Measurements from ENCODE around the gene PDZRN4. TPM values are rescaled to one million over a fixed set of nuclear protein-coding genes. Genes with fewer than 3 reads are reported as not detected.

PDZRN4 gene
- total and polyA plus RNA-seq, 9 donors: 1.5 to 11.0 (median 4.1) TPM

- TF ChIP-seq CTCF (IDR thresholded peaks at IDR 0.05) (no peak), POLR2A (IDR thresholded peaks at IDR 0.05) (no peak), EP300 (IDR thresholded peaks at IDR 0.05) (no peak)
- H3K4me1 ChIP-seq (ENCODE audit: insufficient read depth): no peaks in the 10 kb centered on the region
- H3K36me3 ChIP-seq: no peaks in the 10 kb centered on the region
- H3K27ac ChIP-seq: no peak overlapping the region
- H3K9me3 ChIP-seq: no peaks in the 10 kb centered on the region
- no peaks in the 10 kb centered on the region for H3K27me3 ChIP-seq
- H3K4me3 ChIP-seq: no peak overlapping the region
- intact Hi-C loops (cut with DNase I): no loop called here
- no peak for DNase-seq
These were observed 151.7 kb downstream of the PDZRN4 start for GRCh38 chr12:41339784-41340183.

- H3K4me1 ChIP-seq (ENCODE audit: insufficient read depth): no peaks in the 10 kb centered on the region
- TF ChIP-seq CTCF (IDR thresholded peaks at IDR 0.05) (no peak), EP300 (IDR thresholded peaks at IDR 0.05) (no peak), POLR2A (IDR thresholded peaks at IDR 0.05) (no peak)
- H3K36me3 ChIP-seq: no peaks in the 10 kb centered on the region
- H3K27ac ChIP-seq: no peak overlapping the region
- intact Hi-C loops (cut with DNase I): no loop called here
- H3K4me3 ChIP-seq: no peak overlapping the region
- no peak for DNase-seq
- no peaks in the 10 kb centered on the region for H3K9me3 ChIP-seq
- H3K27me3 ChIP-seq: no peaks in the 10 kb centered on the region
- 29 to 36% (median 35%) methylated on average over 8 of the region's 8 CpGs for WGBS, 3 donors
These were observed 156.8 kb downstream of the PDZRN4 start for GRCh38 chr12:41344776-41345470.

GRCh38 chr12:41348198-41348597 is 160.1 kb downstream of the PDZRN4 start:
- no peaks in the 10 kb centered on the region for H3K9me3 ChIP-seq
- no peak for TF ChIP-seq EP300 (IDR thresholded peaks at IDR 0.05)
- no peaks in the 10 kb centered on the region for H3K27me3 ChIP-seq
- no peak overlapping the region for H3K27ac ChIP-seq
- DNase-seq: no peak
- H3K4me1 ChIP-seq (ENCODE audit: insufficient read depth): no peaks in the 10 kb centered on the region
- H3K4me3 ChIP-seq: no peak overlapping the region
- WGBS, 3 donors: 89 to 94% (median 91%) methylated on average over 1 of the region's 1 CpG
- intact Hi-C loops (cut with DNase I): no loop called here
- no peaks in the 10 kb centered on the region for H3K36me3 ChIP-seq

GRCh38 chr12:41356181-41356580 is 168.1 kb downstream of the PDZRN4 start:
- DNase-seq: no peak
- intact Hi-C loops (cut with DNase I): no loop called here
- H3K4me3 ChIP-seq: no peak overlapping the region
- no peaks in the 10 kb centered on the region for H3K4me1 ChIP-seq (ENCODE audit: insufficient read depth)
- no peak overlapping the region for H3K27ac ChIP-seq
- no peaks in the 10 kb centered on the region for H3K9me3 ChIP-seq
- TF ChIP-seq EP300 (IDR thresholded peaks at IDR 0.05) (no peak), CTCF (IDR thresholded peaks at IDR 0.05) (no peak), POLR2A (IDR thresholded peaks at IDR 0.05) (no peak)
- no peaks in the 10 kb centered on the region for H3K36me3 ChIP-seq
- H3K27me3 ChIP-seq: no peaks in the 10 kb centered on the region

GRCh38 chr12:41361738-41362137 is 173.6 kb downstream of the PDZRN4 start:
- 81 to 87% (median 82%) methylated on average over 7 of the region's 7 CpGs for WGBS, 3 donors
- Histone ChIP-seq H3K27me3 (no peaks in the 10 kb centered on the region), H3K4me1 (ENCODE audit: insufficient read depth) (peaks cover 2% of the 10 kb centered on the region), H3K27ac (no peak overlapping the region), H3K4me3 (no peak overlapping the region), H3K9me3 (no peaks in the 10 kb centered on the region), H3K36me3 (no peaks in the 10 kb centered on the region)
- intact Hi-C loops (cut with DNase I): no loop called here
- no peak for DNase-seq
- TF ChIP-seq POLR2A (IDR thresholded peaks at IDR 0.05): no peak
- TF ChIP-seq CTCF (IDR thresholded peaks at IDR 0.05): no peak
- no peak for TF ChIP-seq EP300 (IDR thresholded peaks at IDR 0.05)

Data from ovary (tissue), 9 donors.